ENCODE results near the gene DUSP7.
A peak's percentile ranks its signal among the peaks of the same experiment; 100 is the strongest.

The DUSP7 gene

GRCh38 chr3:52068730-52069129, 12.4 kb upstream of the DUSP7 start:
- DNase-seq (ENCODE audit: low read depth in 2 of 2, low spot score in 1 of 2) = no peak

- DNase-seq (ENCODE audit: low read depth in 2 of 2, low spot score in 1 of 2) = no peak
Measured at GRCh38 chr3:52068055-52068571, 11.7 kb upstream of the DUSP7 start.

GRCh38 chr3:52067526-52067925, 11.2 kb upstream of the DUSP7 start:
- no peak for DNase-seq (ENCODE audit: low read depth in 2 of 2, low spot score in 1 of 2)

GRCh38 chr3:52067046-52067445, 10.7 kb upstream of the DUSP7 start:
- DNase-seq (ENCODE audit: low read depth in 2 of 2, low spot score in 1 of 2) = no peak

GRCh38 chr3:52065264-52065756, 8.9 kb upstream of the DUSP7 start:
- DNase-seq (ENCODE audit: low read depth in 2 of 2, low spot score in 1 of 2) = no peak

GRCh38 chr3:52064561-52064960, 8.2 kb upstream of the DUSP7 start:
- no peak for DNase-seq (ENCODE audit: low read depth in 2 of 2, low spot score in 1 of 2)

- DNase-seq (ENCODE audit: low read depth in 2 of 2, low spot score in 1 of 2) = no peak
Measured at GRCh38 chr3:52063026-52063723, 6.8 kb upstream of the DUSP7 start.

- DNase-seq (ENCODE audit: low read depth in 2 of 2, low spot score in 1 of 2) = no peak
Measured at GRCh38 chr3:52062505-52062904, 6.1 kb upstream of the DUSP7 start.

- no peak for DNase-seq (ENCODE audit: low read depth in 2 of 2, low spot score in 1 of 2)
Measured at GRCh38 chr3:52061121-52061910, 4.9 kb upstream of the DUSP7 start.

GRCh38 chr3:52059781-52060180, 3.4 kb upstream of the DUSP7 start:
- DNase-seq (ENCODE audit: low read depth in 2 of 2, low spot score in 1 of 2) = no peak

GRCh38 chr3:52057812-52058495, 1.6 kb upstream of the DUSP7 start:
- no peak for DNase-seq (ENCODE audit: low read depth in 2 of 2, low spot score in 1 of 2)

- peak; percentile 96 to 99 for DNase-seq (ENCODE audit: low read depth in 2 of 2, low spot score in 1 of 2)
Measured at GRCh38 chr3:52056968-52057811, 819 bp upstream of the DUSP7 start.

- DNase-seq (ENCODE audit: low read depth in 2 of 2, low spot score in 1 of 2) = no peak
Measured at GRCh38 chr3:52055537-52056351, 627 bp downstream of the DUSP7 start.

- no peak for DNase-seq (ENCODE audit: low read depth in 2 of 2, low spot score in 1 of 2)
Measured at GRCh38 chr3:52054661-52055511, 1.5 kb downstream of the DUSP7 start.

GRCh38 chr3:52053307-52054304, 2.8 kb downstream of the DUSP7 start:
- no peak for DNase-seq (ENCODE audit: low read depth in 2 of 2, low spot score in 1 of 2)

- DNase-seq (ENCODE audit: low read depth in 2 of 2, low spot score in 1 of 2) = no peak
Measured at GRCh38 chr3:52052831-52053306, 3.5 kb downstream of the DUSP7 start.

- DNase-seq (ENCODE audit: low read depth in 2 of 2, low spot score in 1 of 2) = no peak
Measured at GRCh38 chr3:52051444-52051843, 4.9 kb downstream of the DUSP7 start.

GRCh38 chr3:52050571-52050970, 5.8 kb downstream of the DUSP7 start:
- DNase-seq (ENCODE audit: low read depth in 2 of 2, low spot score in 1 of 2) = no peak
